Fibroblast of peridontal ligament (primary cell): ENCODE results near the gene GALNT5.

Source experiments
- DNase-seq: peaks from one replicate; pipeline ENCODE4 v3.0.0-alpha.2; 2010; ENCODE audit errors: extremely low read depth

GALNT5 gene

DNA sequence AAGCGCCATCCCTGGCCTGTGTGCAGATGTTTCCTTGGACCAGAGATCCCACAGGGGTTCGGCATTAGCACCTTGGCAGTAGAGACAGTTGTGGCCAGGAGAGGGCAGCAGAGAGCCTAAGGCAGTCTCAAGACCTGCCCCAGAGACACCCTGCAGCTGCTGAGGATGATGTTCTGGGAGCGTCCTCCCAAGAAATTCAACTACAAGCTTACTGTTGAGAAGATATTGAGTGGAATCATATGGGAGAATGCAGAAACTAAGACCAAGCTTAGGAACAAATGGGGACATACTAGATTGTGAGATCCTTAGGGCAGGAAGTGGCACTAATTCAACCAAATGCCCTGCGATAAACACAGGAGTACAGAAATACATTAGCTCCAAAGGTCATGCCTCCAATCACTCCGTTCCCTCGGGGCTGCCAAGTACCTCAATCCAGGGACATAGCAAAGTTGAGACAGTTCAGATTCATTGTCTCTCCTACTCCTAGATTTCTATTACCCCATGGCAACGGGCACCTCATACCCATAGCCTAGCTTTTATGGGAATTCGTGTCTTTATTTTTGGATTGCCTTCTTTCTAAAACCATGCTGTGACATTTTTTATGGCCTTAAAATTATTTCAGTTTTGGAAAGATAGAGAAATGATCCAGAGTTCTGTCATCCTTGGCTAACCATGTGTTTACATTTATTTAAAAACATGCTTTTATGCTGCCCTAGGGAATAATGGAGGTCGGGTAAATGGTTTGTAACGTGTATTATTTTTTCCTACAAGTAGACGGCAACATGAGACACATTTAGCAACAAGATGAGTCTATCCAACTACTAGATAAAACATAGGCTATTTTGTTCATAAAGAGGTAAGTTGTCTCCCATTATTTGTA lies 70.4 kb downstream of the GALNT5 start:
- DNase-seq = peak; percentile 84

DNA sequence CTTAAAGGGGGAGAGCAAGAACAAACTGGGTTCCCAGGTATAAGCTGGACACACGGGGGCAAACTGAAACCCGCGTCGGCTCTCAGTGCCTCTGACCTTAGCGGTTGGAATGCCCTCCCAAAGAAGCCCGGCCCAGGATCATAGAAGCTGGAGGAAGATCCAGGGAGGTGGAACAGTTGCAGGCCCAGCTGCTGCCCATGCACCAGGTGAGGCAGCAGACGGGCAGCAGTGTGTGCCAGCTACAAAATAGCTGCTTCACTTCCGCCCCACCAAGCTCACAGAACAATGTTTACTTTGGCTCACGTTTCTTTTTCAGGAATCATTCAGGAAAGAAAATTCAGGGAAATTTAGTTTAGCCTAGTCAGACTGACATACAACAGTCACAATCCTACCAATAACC lies 72.0 kb downstream of the GALNT5 start:
- no peak for DNase-seq

DNA sequence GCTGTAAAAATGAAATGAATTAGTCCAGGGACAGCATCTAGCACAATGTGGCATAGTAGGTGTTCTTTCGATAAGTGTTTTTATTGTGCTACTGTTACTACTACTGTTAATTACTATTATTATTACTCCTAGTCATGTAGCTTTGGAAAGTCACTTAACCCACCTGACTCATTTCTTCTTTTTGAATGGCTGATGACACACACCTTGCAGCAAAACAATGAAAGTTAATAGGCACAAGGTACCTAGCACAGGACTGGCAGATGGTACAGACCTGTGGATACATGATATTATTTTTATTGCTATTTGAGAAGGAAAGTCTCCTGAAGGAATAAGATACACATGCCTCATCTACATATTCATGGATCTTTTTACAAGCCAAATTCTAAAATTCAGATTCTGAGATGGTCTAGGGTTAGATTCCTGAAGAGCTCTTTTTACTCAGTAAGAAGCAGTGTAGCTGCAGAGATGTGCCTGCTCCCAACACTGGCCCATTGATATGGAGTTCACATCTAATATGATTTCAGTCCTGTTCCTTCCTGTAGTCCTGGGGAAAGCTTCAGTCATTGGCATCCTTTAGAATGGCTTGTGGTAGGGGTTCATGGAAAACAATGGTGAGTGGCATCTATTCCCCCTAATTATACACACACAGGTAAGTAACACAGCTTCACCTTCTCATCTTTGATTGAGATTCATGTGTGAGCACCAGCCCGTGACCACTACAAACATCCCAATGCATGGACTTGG lies 76.0 kb downstream of the GALNT5 start:
- no peak for DNase-seq

DNA sequence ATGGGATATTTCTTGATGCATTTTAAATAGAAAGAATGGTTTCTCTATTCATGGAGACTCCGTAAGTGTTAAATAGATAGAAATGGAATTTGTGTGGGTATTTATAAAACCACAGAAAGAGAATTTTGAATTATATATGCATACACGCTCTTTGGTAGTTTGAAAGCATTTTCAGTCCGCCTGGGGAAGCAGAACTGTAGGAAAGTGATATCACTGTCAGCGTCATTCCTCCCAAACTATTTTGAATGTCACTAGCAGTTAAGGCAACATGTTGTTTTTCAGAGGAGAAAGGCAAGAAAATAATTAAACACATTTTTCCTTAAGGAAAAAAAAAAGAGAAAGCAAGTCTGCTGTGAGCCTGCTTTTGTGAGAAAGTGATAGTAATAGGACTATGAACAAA lies 76.8 kb downstream of the GALNT5 start:
- peak; percentile 33 for DNase-seq

DNA sequence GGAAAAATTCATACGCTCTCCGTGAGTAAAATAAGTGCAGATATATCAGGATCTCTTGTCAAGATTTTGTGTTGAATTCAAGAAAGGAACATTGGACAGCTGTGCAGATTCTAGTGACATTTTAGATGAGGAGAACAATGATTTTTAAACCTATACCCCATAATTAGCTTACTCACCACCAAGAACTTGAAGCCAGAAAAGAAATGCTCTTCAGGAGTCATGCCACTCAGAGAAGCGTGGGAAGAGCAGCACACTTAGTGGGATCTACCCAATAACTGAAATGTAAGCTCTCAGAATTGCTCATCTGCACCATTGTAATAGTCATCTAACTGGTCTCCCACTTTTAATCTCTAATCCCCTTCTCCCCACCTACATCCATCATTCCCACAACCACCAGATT lies 77.3 kb downstream of the GALNT5 start:
- DNase-seq = peak; percentile 52

DNA sequence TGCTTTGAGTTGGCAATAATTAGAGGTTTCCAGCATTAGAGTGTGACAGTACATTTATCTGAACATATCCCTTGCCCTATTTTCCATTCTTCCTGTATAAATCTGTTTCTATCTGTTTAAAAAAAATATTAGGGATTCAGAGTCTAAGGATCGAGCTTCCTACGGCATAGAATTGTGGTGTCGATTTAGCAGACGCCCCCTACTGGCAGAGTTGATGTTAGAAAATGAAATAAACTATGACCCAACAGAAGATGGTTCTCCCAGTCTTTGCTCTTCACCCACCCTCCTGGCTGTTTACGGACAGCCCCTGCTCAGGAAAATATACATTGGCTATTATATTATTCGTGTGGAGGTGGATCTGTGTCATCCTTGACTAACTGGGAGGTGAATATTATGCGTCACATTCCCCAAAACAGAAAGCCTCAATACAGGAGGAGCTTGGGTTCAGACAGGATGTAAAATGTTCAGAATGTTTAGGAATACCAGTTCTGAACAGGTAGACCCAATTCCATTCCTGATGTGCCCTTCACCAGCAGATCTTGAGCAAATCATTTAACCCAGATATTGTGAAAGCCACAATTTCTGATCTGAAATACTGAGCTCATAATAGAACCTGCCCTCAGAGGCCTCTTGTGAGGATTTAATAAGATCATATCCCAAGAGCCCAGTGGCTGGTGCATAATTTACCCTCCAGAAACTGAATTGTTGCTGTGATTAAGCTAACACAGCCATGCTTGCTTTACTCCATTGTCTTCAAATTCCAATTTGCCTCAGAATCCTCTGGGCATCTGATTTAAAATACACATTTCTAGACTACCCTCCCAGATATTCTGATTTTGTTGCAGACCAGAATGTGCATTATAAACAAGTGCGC lies 78.9 kb downstream of the GALNT5 start:
- DNase-seq = no peak

DNA sequence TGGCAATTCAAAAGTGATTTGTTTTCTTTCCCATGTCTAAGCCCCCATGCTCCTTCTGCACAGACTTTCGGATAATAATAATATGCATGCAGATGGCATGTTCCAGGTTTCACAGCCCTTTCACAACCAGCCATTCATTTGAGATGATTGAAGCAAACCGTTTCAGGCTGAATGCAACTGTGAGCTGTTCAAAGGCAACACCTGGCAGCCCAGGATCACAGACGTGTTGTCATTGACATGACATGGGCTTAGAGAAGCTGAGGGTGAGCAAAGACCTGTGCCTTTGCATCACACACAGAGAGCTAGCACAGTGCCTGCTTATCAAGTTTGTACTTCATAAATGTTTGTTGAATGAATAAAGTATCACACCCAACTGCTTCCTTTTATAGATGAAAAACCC lies 80.5 kb downstream of the GALNT5 start:
- DNase-seq = no peak

DNA sequence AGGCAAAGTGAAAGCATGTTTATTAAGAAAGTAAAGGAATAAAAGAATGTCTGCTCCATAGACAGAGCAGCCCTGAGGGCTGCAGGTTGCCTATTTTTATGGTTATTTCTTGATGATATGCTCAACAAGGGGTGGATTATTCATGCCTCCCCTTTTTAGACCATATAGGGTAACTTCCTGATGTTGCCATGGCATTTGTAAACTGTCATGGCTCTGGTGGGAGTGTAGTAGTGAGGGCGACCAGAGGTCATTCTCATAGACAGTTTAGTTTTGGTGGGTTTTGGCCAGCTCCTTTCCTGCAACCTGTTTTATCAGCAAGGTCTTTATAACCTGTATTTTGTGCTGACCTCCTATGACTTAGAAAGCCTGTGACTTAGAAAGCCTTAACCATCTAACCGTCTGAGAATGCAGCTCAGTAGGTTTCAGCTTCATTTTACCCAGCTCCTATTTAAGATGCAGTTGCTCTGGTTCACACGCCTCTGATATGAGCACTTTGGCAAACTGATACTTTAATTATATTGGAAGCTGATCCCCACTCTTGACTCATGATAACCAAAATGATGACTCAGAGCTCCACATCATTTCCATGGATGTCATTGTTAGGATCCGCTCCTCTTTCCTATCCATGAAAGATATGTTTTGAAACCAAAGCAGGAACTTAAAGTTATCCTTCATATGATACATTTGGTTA lies 82.6 kb downstream of the GALNT5 start:
- DNase-seq = peak; percentile 92

DNA sequence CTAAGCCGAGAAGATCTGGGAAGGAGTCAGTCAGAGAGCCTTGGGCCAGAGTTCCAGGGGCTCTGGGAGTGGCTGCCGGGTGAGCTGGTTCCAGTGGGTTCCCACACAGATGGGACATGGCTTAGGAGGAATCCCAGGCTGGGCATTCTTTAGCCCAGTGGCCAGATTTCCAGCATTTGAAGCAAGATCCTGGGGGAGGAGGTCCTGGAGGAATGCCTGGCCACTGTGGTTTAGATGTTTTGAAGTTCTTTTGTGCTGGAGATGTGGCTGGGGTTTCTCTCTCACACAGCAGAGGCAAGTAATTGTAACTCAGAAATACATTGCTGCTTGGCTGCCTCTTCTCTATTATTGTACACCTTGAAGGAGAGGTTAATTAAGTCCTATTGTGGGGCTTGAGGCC lies 83.9 kb downstream of the GALNT5 start:
- DNase-seq = peak; percentile 92

DNA sequence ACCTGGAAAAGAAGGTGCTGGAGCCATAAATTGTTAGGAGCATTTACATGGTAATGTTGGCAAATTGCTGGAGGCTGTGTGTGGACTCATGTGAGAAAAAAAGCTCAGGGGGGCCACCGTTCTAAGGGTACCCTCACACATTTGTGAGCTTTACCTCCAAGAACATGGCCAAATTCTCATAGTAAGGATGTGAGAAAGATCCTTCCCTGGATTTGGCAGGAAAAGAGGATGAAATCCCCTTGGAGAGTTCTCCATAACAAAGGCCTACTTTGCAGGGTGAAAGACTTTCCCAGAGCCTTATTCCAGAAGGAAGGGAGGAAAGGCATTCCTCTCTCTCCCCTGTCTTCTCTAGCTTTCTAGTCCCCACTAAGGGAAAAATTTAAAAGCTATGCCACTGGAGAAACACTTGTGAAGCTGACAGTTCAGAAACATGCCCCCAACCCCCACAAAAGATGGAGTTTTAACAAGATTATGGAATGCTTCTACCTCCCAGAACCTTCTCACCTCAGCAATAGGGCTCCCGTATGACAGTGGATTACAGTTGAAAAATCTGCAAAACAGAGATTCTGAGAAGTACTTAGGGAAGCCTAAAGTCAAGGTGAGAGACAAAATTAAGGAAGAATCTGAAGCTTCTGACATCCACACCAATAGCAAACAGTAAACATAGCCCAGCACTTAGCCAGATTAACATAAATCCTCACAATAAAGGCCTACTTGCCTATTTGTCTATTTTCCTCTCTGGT lies 88.3 kb downstream of the GALNT5 start:
- no peak for DNase-seq

DNA sequence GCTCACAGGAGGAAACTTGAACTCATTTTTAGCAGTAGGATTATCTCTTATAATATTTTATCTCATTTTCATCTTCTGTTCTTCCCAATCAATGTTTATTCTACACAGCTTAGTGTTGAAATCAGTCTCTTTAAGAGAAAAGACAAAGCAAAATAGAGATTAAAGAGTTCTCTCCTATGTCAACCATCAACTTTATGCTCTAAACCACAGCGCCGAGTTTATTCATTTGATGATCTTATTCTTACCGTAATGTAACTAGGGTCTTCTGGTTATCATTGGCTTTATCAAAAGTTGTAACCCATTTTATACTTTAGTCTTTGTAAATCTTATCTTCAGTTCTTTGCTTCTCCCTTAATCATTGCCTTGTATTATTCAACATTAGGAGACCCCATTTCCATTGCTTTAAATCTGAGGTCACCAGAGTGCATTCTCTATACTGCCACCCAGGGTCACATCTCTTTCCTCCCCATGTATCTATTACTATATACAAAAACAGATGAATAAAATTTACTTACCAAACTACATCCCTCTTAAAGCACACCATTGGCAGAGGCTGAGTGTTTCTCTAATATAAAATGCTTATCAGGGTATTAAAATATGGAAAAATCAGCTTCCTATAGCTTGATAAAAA lies 90.9 kb downstream of the GALNT5 start:
- no peak for DNase-seq

DNA sequence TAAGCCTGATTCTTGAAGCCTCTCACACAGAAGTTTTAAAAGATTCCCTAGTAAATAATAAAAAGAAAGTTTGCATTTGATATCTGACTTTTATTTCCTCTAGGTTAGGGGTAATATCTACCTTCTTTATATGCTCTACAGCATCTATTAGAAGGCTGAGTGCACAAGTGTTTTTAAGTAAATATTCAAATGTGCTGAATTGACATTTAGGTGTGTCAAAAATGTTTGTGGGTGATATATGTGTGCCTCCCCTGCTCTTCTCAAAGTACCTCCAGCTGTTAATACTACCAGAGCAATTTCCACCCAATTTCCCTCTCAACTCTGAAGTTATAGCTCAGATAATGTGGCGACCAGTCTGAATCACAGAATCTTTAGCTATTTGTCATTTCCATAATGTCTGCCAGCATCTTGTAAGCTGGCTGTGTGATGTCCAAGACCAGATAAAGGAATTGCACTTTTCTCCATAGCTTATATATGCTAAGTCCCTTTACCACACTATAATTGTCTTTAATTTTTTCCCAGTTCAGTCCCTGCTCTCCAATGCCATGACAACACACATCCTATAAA lies 92.5 kb downstream of the GALNT5 start:
- peak; percentile 51 for DNase-seq

DNA sequence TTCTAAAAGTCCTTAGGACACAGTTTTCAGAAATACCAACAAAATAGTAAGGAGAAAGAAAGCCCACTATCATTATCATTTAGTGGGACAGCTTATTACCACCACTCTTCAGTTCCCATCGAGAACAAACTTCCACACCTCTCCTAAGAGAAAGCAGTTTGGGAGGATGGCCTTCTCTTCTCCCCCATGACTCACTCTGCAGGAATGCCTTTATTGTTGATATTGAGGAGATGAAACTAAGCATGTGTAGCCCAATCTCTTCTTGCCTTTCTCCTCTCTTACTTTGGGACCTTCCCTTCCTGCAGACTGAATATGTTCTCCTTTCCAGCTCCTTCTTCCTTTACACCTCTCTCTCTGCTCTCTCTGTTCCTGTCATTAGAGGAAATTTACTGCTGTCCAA lies 98.1 kb downstream of the GALNT5 start:
- DNase-seq = peak; percentile 55

DNA sequence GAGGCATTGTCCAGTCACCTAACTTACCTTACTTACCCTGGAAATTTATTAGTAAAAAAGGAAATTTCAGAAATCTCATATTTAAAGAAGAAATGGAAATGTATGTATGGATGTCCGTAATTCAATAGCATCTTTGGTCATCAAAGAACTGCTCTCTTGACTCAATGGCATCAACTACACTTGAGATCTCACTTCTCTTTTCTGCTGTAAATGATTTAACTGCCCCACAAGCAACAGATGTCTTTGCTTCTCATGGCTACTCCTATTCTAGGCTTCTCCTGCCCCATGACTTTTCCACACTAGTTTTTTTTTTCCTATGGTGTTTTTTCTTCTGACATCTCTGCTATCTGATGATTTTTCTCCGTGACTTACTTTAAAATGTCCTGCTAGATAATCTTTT lies 102.1 kb downstream of the GALNT5 start:
- DNase-seq = no peak

DNA sequence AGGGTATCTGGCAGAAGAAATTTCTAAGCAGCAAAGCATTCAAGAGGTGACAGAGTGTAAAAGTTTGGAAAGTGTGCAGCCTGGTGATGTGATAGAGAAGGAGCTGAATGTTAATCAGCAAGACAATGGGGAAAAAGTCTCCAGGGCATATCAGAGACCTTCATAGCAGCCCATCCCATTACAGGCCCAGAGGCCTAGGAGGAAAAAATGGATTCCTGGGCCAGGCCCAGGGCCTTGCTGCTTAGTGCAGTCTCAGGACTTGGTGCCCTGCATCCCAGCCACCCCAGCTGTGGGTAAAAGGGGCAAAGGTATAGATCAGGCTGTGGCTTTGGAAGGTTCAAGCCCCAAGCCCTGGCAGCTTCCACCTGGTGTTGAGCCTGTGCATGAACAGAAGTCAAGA lies 104.0 kb downstream of the GALNT5 start:
- DNase-seq = no peak

DNA sequence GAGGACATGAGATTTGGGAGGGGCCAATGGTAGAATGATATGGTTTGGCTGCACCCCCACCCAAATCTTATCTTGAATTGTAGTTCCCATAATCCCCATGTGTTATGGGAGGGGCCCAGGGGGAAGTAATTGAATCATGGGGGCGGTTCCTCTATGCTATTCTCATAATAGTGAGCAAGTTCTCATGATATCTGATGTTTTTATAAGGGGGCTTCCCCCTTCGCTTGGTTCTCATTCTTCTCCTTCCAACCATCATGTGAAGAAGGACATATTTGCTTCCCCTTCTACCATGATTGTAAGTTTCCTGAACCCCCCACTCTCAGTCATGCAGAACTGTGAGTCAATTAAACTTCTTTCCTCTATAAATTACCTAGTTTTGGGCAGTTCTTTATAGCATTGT lies 105.1 kb downstream of the GALNT5 start:
- no peak for DNase-seq

DNA sequence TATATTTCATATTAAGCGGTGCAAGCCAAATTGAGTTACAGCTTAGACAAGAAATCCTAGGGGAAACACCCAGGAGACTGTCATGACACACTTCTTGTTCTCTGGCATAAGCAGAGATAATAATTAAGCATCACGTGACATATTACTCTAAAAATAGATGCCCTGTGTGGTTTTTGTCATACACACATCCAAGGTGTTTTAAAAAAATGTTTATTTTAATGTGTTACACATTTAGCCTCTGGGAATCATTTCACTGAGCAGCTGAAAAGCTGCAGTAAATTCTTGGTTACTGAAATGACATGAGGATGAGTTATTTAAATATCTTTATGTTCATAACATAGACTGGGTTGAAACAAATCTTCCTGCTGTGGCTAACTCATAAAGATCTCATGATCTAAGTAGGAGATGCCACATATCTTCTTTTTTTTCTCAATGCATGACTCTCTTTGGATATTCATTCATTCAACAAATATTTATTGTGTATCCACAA lies 106.2 kb downstream of the GALNT5 start:
- DNase-seq = peak; percentile 22
